ENCODE measurements around the gene ZNF878.
"Not testable (repeated sequence)": the region's sequence is repeated elsewhere in the genome, so short reads cannot be mapped to it uniquely, and the experiment has no call there.

The ZNF878 gene

DNA sequence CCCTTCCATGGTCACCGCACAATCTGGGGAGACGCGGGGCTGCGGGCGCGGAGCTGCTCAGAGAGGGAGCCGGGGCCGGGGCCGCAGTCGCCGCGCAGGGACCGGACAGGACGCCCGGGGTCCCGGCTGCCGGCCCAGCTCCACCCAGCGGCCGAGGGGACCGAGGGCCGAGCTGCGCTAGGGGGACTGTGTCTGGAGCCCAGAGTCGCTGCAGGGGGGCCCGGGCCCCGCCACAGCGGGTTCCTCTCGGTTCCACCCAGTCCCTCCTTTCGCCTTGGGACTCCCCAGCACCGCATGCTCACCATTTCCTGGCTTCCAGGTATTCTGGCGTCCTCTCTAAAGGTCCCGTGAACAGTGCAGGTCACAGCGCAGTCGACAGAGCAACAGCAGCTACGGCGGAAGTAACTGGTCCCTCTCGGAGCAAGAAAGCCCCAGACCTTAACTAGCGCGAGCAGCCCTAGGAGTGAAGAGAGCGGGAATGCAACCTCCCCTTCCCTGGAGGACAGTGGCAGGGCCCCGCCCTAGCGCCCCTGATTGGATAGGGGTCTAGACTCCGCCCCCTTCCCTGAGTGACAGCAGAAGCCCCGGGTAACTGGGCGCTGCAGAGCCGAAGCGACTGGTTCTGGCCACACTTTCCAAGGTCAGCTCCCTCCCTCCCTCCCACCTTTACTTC, at the start of gene ZNF878:
Gene ZNF878, minus strand, starts transcription at position 465 of the 673 bp plus-strand sequence. Its CDS starts 160 bp downstream, at position 305.
- no peak for DNase-seq (ENCODE audit: low read depth)

GRCh38 chr19:12098040-12098439, 45.3 kb upstream of the ZNF878 start:
- no peak for DNase-seq (ENCODE audit: low read depth)

DNA sequence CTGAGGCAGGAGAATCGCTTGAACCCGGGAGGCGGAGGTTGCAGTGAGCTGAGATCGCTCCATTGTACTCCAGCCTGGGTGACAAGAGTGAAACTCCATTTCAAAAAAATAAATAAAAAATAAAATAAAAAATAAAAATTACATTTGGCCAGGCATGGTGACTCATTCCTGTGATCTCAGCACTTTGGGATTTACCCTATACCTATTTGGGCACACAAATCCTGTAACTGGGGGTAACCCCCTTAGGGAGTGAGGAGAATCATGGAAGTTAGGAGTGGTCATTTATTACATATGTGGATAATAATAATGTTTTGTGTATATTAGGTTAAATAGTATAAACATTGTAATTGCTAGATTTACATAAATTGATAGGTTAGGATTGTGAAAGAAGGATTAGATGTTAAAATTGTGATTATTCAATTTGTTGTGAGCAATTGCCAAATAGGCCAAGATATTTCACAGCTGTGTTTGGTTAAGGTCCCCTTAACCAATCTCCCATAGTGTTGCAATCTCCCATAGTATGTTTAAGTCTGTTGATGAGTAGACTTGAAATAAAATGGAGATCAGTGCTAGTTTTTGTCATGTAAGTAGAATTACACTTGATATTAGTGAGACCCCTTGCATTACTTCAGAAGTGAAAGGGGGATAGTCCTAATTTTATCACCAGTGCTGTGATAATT, 42.5 kb upstream of the ZNF878 start:
- no peak for DNase-seq (ENCODE audit: low read depth)

- no peak for DNase-seq (ENCODE audit: low read depth)
These were observed 41.0 kb upstream of the ZNF878 start for GRCh38 chr19:12093777-12094176.

GRCh38 chr19:12092956-12093355, 40.2 kb upstream of the ZNF878 start:
- no peak for DNase-seq (ENCODE audit: low read depth)

- DNase-seq (ENCODE audit: low read depth) = no peak
These were observed 39.5 kb upstream of the ZNF878 start for GRCh38 chr19:12092065-12092867.

GRCh38 chr19:12090807-12091206, 38.0 kb upstream of the ZNF878 start:
- DNase-seq (ENCODE audit: low read depth) = peak; percentile 10

GRCh38 chr19:12085074-12085818, 32.5 kb upstream of the ZNF878 start:
- no peak for DNase-seq (ENCODE audit: low read depth)

- not testable (repeated sequence) for DNase-seq (ENCODE audit: low read depth)
These were observed 30.6 kb upstream of the ZNF878 start for GRCh38 chr19:12083336-12083735.

DNA sequence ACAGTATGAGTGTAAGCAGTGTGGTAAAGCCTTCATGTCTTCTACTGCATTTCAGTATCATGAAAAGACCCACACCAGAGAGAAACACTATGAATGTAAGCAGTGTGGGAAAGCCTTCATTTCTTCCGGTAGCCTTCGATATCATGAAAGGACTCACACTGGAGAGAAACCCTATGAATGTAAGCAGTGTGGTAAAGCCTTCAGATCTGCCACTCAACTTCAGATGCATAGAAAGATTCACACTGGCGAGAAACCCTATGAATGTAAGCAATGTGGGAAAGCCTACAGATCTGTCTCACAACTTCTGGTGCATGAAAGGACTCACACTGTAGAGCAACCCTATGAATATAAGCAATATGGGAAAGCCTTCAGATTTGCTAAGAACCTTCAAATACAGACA, 24.6 kb upstream of the ZNF878 start:
- no peak for DNase-seq (ENCODE audit: low read depth)

- not testable (repeated sequence) for DNase-seq (ENCODE audit: low read depth)
These were observed 23.6 kb upstream of the ZNF878 start for GRCh38 chr19:12076331-12076730.

DNA sequence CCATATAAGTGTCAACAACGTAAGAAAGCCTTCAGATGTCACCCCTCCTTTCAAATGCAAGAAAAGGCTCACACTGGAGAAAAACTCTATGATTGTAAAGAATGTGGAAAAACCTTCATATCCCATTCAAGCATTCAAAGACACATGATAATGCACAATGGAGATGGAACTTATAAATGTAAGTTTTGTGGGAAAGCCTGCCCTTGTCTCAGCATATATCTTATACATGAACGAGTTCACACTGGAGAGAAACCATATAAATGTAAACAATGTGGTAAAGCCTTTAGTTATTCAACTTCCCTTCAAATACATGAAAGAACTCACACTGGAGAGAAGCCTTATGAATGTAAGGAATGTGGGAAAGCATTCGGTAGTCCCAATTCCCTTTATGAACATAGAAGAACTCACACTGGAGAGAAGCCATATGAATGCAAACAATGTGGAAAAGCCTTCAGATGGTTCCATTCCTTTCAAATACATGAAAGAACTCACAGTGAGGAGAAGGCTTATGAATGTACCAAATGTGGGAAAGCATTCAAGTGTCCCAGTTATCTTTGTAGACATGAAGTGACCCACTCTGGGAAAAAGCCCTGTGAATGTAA, 22.9 kb upstream of the ZNF878 start:
- DNase-seq (ENCODE audit: low read depth) = no peak

DNA sequence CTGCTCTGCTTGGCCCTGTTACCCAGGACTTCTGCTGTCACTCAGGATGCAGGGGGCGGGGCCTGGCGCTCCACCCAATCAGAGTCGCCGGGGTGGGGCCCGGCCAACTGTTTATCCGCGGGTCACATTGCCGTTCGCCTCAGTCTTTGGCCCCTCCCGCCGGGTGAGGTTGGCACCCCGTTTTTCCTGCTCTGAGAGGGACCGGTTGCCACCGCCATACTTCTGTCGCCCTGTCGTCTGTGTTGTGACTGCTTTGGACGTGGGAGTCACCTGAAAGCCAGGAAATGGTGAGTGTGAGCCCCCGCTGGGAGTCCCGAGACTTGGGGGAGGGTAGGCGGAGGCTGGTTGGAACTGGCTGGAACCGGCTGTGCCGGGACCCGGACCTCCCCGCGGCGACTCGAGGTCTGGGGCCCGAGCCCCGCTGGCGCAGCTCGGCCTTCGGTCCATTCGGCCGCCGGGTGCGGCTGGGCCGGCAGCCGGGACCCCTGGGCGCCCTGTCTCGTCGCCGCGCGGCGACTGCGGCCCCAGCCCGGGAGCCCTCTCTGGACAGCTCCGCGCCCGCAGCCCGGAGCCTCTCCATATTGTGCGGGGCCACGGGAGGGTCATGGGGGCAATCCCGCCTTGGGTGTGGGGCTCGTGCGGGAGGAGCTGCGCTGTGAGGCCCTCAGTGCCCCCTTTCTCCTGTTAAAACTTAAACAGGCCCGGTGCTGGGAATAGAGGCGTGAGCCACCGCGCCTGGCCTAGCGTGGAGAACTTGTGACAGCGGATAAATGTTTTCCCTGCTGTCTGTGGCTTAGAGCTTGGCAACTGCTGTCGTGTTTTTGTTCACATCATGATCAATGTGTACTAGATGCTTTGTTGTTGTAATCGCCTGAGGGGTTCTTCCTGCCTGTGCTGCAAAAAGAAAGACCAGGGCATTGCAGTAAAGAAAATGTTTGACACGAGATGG, 12.1 kb upstream of the ZNF878 start, which contains the start of gene ZNF844:
Gene ZNF844, plus strand, starts transcription at position 142 of the 949 bp plus-strand sequence. Its CDS starts 143 bp downstream, at position 285.
- peak; percentile 45 for DNase-seq (ENCODE audit: low read depth)

GRCh38 chr19:12055784-12056183, 3.0 kb upstream of the ZNF878 start:
- no peak for DNase-seq (ENCODE audit: low read depth)

DNA sequence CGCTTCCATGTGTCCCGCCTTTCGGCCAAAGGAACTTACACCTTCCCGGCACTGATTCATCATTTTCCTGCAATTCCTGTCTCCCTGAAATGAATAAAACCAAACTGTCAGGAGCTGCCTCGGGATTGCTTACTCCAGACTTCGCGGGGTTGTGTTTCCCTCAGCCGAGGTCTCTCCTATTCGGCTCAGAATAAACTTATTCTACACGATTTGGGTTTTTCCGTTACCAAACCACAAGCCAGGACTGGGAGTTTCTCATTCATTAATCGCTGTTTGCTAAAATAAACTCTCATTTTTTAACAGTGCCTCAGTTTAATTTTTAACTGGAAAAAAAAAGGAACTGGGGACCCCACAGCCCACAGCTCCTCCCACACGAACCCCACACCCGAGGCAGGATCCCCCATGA, 667 bp downstream of the ZNF878 start:
- DNase-seq (ENCODE audit: low read depth) = no peak

- DNase-seq (ENCODE audit: low read depth) = no peak
These were observed 4.9 kb downstream of the ZNF878 start for GRCh38 chr19:12047868-12048267.

GRCh38 chr19:12043752-12044422, 8.9 kb downstream of the ZNF878 start:
- DNase-seq (ENCODE audit: low read depth) = no peak

DNA sequence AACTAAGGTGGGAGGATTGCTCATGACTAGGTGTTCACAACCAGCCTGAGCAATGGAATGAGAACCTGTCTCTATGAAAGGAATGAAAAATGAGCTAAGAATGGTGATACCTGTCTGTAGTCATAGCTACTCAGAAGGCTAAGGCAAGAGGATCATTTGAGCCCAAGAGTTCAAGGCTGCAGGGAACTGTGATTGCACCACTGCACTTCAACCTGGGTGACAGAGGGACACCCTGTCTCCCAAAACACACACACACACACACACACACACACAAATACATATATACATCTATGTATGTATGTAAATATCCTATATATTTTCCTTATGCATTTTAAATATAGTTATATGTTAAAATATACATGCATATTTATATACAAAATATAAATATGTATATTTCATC, 9.9 kb downstream of the ZNF878 start:
- DNase-seq (ENCODE audit: low read depth) = no peak

DNA sequence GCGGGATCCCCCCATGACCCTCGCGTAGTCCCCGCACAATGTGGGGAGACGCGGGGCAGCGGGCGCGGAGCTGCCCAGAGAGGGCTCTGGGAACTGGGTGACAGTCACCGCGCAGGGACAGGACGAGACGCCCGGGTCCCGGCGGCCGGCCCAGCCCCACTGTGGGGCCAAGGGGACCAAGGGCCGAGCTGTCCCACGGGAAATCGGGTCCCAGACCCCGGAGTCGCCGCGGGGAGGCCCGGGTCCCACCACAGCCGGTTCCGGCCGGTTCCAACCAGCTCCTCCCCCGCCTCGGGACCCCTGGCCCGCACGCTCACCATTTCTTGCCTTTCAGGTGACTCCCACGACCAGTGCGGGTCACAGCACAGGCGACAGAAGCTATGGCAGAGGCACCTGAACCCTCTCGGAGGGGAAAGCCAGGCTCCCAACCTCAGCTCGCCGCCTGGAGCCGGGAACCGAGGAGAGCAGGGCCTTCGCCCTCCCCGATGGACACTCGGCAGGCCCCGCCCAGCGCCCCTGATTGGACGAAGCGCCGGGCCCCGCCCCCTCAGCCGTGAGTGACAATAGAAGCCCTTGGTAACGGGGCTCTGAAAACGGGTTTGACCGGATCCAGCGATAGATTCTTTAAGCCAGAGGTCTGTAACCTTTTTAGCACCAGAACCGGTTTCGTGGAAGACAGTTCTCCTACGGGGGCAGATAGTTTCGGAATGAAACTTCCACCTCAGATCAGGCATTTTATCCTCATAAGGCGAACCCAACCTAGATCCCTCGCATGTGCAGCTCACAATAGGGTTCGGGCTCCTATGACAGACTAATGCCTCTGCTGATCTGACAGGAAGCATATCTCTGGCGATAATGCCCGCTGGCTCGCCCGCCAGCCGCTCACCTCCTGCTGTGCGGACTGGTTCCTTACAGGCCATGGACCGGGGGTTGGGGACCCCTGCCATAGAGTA, 17.3 kb downstream of the ZNF878 start, which contains the start of gene ZNF433:
Gene ZNF433, minus strand, starts transcription at position 460 of the 953 bp plus-strand sequence. Its CDS starts 140 bp downstream, at position 320.
- DNase-seq (ENCODE audit: low read depth) = peak; percentile 19

Measured in activated T-helper 1 cell treated with Interleukin-2 at 50 U/mL for 16 hours (primary cell).